ENCODE data around the gene RHBDF1.
A peak's percentile ranks its signal among the peaks of the same experiment; 100 is the strongest.

Gene RHBDF1

DNA sequence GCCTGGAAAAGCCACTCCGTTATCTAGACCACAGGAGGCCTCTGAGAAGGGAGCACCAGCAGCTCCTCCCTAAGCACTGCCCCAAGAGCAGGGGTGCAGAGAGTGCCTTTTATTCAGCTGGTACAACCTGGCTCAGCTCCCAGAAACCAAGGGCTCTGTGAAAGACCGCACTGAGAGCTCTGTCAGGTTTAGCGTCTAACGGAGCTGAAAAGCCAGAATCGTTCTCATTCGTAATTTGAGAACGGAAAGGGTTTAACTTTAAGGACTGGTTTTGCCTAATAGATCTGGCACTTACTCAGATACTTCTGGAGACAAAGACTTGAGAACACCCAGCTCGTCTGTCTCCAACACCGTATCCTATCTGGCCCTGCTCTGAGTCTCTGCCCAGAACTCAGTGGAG, 19.1 kb upstream of the RHBDF1 start:
- DNase-seq, result no peak

DNA sequence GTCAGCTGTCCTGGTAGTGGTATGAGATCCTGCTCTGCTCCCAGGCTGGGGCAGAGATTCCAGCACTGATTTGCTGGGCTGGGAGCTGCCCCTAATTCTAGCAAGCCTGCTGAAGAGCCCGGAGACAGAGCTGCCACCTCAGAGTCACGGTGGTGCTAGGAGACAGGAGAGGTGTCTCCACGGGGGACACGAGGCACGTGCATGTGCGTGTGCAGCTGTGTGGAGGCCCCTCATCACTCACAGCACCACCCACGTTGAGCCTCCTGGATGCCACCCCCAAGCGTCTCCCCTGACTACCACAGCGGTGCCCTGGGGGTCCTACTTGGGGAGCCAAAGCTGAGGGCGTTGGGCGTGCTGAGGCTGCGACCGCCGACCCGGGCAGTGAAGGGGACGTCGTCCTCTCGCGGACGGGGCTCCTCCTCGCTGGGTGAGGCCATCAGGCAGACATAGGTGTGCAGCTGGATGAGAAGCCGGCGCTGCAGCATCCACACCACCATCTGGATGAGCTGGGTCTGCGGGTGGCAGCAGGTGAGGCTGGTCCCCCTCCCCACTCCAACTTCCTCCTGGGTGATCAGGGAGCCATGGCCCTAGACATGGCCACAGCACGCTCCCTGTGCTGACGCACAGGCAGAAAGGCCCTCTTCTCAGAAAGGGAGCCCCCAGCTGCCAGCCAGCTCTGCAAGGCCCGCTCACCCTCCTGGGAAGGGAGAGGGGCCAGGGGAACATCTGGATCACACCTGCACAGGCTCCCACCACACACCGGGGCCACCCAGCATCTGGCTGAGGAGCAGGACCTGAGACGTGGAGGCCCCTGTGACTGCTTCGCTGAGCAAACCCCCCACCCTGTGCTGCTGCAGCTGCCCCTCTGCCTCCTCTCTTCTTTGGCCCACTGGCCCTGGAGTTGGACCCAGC, 17.2 kb upstream of the RHBDF1 start:
- no peak for DNase-seq

DNA sequence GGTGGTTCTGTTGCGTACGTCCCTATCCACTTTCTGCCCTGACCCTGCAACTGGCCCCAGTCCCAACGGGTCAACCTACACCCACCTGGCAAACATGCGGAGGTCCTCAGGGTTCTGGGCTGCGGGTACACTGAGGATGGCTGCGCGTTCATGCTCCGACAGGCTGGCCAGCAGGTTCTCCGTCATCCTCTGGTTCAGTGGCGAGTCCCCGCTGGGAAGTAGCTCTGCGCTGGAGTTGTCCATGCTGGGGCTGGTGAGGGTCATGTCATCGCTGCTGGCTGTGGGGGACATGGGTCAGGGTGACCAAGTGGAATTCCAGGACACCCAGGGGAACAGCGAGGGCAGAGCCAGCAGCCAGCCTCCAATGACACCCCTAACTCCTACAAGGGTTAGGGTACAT, 16.2 kb upstream of the RHBDF1 start:
- DNase-seq, result no peak

DNA sequence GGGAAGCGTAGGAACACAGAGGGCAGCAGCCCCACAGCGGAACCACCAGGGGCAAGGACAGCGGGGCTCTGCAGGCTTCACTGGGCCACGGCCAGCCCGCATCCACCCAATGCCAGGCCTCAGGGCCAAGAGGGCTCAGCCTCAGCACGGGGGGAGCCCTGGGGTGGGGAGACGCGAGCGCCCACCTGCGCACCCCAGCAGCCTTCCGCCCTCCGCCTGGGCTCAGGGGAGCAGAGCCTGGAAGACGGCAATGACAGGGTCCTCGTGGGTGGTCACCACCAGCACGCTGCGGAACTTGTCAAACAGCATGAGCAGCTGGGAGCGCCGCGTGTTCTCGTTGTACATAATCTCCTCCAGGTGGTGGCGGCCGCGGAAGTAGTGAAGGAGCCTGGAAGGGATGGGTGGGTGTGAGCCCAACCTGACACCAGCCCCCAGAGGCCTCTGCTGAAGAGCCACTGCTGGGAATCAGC, 14.1 kb upstream of the RHBDF1 start:
- DNase-seq, result no peak

DNA sequence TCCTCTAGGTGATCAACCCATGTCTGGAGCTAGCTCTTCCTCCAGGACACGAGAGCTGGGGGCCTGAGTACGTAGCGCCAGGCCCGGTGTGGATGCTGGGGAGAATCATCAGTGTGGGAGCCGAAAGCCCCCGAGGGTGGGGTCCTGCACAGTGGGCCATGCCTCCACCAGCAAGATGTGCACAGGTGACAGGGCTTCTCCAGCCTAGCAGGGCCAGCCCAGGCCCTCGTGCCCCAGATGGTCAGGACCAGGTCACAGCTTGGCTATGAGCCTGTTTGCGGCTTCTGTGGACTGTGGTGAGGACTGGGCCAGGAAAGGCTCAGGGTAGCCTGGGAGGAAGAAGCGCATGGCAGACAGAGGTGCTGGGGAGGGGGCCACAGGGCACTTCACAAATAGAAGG, 13.4 kb upstream of the RHBDF1 start:
- no peak for DNase-seq

DNA sequence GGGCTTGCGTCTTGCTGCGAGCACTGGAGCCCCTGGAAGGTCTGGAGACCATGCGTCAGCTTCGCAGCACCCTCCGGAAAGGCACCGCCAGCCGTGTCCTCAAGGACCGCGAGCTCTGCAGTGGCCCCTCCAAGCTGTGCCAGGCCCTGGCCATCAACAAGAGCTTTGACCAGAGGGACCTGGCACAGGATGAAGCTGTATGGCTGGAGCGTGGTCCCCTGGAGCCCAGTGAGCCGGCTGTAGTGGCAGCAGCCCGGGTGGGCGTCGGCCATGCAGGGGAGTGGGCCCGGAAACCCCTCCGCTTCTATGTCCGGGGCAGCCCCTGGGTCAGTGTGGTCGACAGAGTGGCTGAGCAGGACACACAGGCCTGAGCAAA, 13.0 kb upstream of the RHBDF1 start:
- DNase-seq, result no peak

DNA sequence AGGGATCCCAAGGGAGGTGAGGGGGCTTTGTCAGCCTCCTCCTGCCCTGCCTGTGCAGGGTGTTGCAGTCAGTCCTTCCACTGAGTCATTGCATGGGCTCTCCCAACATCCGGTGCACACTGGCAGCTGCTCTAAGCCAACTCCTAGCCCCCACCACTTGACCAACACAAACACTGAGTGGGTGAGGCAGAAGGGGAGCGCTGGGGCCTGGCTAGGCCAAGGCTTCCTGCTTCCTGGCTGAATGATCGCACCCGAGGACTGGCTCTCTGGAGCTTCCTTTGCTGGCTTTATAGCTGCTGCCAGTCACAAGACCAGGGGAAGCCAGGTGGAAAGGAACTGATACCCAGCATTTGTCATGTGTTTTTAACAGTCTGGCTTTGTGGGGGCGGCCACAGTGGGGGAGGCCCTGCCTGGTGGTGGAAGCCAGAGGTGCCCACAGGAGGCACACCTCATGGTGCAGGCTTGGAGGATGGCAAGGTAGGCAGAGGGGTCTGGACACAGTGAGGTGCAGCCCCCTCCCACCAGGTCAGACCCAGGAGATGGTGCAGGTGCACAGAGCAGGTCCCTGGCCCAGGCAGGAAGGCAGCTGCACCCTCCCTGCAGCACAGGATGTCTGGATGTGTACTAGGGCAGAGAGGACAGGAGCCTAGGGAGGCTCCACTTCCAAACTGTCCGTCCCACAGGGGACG, 12.4 kb upstream of the RHBDF1 start:
- peak; percentile 16 for DNase-seq

DNA sequence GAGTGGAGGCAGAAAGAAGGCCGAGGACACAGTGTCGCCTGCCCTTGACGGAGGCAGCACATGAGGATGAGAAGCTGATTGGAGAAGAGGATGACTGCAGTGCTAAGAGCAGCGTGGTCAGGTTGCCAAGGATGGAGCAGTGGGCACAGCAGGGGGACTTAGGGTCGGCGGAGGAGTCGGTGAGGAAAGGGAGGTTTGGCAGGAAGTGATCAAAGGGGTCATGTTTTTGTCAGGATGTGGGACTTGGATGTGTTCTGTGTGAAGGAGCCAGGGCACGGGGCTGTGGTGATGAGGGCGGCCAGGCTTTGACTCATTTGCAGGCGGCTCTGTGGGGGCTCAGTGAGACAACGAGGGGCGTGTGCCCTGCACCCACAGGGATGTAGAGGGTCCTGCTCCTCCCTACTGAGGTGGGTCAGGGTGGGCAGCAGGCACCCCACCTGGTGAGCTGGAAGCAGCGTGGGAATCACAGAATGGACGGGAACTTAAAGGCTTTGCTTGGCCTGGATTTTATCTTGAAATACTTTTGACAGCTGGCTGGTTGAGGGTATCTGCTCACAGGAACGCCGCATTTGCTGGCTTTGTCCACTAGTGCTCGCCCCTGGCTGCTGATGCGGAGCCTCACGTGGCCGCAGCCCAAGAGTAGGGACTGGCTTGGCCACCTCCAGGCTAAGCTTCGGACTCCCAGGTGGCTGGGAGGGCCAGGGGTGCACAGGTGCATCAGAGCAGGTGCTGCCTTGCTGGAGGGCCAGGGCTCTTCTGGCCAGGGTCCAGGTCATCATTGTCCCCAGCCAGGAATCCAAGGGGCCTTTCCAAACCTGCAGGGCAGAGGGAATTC, 11.6 kb upstream of the RHBDF1 start:
- no peak for DNase-seq

DNA sequence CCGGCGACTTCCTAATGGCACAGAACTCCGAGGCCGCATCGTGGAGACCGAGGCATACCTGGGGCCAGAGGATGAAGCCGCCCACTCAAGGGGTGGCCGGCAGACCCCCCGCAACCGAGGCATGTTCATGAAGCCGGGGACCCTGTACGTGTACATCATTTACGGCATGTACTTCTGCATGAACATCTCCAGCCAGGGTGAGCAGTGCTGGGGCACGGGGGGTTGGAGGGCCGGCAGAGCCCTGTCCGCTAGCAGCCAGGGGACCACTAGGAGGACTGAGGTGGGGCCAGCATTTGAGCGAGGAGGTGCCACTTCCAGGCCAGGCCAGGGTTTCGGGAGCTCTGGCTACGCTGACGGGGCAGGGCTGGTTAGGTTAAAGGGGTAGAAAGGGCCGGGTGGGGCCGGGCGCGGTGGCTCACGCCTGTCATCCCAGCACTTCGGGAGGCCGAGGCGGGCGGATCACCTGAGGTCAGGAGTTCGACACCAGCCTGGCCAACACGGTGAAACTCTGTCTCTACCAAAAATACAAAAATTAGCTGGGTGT, 10.7 kb upstream of the RHBDF1 start:
- no peak for DNase-seq

DNA sequence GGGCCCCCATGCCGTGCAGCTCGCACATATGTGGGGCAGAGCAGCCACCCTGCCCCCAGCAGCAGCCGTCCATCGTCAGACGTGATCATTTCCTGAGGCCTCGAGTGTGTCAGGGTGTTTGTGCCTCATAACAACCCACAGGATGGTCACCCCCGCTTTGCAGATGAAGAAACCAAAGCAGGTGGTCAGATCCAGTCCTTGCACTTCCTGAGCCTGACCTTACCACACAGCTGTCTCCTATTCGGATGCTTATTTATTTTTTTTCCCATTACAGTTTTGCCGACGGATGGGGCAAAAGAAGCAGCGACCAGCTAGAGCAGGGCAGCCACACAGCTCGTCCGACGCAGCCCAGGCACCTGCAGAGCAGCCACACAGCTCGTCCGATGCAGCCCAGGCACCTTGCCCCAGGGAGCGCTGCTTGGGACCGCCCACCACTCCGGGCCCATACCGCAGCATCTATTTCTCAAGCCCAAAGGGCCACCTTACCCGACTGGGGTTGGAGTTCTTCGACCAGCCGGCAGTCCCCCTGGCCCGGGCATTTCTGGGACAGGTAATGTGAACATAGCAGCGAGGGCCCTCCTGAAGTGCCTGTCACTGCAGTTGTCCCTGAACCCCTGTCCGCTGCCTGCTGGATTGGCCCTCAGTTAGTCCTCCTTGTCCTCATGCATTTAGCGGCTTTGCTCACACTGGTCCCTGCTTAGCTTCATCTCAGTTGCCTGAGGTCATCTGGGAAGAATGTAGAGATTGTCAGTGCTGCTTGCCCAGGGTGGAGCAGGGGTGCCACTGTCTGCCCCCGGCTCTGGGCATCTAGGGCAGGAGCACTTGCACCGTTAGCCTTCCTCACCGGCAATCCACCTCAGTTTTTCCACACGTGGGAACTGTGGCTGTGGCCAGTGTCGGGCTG, 7.0 kb upstream of the RHBDF1 start:
- no peak for DNase-seq

DNA sequence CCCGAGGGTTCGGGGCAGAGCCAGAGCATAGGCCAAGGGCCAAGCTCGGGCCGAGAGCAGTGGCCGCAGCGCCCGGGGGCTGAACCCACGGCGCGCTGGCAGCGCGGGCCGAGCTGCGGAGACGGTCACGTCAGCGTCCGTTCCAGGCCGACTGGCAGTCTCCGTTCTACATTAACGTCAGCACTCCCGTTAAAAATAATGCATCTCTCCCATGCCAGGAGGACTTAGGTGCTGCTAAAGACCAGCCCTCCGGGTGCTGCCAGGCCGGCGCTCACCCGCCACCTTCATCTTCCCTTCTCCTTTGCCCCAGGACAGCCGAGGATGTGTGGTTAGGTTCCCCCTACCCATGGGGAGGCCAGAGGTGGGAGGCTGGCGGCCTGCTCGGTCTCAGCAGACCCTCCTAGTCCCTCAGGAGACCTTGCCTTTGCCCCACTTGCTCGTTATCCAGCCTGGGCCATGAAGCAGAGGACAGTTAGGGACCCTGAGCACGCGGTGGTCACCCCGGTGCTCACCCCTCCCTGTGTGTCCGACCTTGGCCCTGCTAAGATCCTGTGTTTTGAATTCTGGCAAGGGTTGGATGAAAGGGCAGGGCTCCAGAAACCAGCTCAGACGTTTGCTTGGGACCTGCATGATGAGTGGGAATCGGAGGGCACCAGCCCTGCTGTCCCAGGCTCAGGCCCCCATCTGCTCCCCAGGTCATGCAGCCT, 6.2 kb upstream of the RHBDF1 start:
- DNase-seq, result no peak

DNA sequence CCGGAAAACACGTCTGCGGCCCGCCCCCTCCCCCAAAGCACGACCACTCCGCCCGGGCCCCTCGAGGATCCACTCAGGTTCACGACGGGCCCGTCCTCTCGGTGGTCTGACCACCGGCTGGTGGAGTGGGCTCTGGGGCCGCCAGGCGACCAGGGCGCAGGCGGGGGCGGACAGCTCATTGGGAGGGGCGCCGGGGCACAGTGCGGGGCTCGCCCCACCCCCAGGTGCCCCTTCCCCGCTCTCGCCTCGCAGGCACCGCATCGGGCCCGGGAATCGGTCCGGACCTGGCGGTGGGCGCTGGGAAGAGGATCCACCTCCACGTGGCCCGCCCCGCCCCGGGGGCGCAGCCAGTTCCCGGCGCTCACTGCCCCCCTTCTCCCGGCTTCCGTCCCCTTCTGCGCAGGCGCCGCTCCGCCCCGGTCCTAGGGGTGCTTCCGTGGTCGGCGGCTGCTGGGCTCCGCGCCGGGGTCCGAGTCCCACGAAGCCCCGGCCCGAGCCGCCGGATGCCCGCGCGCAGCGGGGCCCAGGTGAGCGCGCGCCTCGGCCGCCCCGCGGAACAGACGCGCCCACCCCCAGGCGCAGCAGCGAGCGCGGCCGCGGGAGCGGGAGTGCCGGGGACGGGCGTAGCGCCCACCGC, 5.5 kb upstream of the RHBDF1 start, which contains the start of gene MPG:
TSS of gene MPG (plus strand) at position 419 of the 637 bp plus-strand sequence. CDS start at position 504, 85 bp downstream.
- peak; percentile 83 for DNase-seq

DNA sequence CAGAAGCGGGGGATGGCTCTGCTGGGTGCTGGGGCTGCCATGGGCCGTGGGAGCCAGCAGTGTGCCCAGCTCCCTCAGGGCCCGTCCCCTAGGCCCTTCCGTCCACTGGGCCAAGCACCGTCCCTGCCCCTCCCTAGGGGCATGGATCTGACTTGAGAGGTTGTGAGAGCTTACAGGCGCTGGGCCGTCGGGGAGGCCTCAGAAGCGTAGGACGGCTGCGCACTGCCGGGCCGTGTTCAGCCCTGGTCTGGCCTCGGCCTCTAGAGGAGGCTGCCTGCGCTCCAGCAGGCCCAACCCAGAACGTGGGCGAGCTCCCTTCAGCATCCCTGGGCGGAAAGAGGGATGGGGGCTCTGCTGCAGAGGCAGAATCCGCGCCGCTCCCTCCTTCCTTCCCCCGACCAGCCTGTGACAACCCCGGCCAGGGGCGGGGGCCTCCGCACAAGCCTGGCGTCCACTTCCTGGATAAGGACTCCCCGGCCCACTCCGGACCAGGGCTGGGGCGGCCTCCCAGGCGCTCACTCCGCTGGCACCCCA, 4.9 kb upstream of the RHBDF1 start:
- peak; percentile 27 for DNase-seq

DNA sequence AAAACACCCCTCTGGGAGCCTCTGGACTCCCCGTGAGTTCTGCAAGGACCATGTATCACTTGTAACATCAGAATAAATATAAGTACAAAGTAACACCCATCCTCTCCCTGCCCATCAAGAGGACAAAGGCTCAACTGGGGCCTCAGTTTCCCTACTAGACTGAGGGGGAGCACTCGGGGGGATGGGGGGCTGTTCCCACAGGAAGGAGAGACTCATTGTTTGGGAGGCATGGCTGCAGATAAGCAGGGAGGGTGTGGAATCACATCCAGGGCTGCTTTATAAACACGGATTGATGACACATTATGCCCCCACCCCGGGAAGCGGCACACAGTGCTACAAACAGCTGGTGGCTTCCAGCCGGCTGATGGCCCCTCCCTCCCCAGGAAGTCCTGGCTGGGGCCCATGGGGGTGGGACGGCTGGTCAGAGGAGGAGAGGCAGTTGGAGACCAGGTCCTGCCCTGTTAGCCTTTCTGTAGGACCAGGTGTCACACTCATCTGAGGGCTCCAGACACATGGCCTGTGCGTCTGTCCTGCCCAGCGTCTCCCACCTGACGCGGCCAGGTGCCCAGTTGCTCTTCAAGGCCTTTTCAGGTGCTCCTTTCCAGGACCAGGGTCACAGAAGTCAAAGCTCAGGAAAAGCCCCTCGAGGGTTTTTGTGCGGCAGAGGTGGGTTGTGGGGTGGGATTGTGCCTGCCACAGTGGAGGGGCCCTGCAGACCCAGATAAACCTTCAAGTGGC, 4.3 kb upstream of the RHBDF1 start:
- no peak for DNase-seq

DNA sequence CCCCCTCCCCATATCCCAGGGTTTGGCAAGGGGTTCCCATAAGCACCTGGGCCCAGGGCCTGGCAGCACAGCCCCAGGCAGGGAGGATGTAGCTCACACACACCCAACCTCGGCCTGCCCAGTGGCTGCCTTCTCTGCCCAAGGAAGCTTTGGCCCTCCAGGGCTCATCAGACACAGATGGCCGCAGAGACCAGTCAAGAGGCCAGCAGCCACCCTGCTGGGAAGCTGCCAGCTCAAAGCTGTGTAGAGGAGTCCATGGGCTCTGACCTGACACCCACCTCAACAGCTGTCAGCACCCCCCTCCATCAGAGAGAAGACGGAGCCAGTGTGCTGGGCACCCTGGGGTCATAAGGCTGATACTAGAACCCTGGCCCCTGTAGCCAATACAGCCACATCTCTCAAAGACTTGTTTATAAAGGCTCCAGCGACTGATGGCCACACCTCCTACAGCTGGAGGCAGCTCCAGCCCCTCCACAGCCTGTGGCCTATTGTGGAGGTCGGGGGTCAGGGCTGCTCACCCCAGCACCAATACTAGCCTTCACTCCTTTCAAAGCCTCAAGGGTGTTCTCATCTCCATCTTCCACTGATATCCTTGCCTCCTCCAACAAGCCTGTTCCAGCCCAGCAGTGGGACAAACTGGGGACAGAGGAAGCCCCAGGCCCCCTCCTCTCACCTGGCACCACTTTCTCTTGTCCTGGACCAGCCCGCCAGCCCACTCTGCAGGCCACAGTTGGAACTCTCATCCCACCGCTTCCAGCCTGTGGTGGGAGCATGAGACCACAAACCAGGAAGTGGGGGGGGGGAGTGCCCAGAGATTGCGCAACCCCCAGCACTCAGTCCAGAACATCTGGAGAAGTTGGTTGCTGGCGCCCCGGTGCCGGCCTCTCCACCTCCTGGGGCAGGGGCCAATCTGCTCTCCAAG, 3.4 kb upstream of the RHBDF1 start:
- no peak for DNase-seq

DNA sequence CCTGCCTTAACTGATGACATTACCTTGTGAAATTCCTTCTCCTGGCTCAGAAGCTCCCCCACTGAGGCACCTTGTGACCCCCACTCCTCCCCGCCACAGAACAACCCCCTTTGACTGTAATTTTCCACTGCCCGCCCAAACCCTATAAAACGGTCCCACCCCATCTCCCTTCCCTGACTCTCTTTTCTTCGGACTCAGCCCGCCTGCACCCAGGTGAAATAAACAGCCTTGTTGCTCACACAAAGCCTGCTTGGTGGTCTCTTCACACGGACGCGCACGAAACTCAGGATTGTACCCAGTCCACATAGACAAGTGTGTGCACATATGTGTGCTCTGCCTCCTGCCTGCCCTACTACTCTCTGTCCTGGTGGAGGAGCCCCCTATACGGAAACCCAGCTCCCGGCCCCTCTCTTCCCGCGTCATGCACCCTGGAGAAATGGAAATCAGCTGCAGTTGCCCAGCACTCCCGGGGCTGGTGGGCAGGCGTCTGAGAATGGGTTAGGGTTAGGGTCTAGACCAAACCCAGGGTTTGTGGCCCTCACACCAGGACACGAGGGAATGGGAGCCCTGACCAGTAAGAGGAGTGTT, 2.4 kb upstream of the RHBDF1 start:
- no peak for DNase-seq

DNA sequence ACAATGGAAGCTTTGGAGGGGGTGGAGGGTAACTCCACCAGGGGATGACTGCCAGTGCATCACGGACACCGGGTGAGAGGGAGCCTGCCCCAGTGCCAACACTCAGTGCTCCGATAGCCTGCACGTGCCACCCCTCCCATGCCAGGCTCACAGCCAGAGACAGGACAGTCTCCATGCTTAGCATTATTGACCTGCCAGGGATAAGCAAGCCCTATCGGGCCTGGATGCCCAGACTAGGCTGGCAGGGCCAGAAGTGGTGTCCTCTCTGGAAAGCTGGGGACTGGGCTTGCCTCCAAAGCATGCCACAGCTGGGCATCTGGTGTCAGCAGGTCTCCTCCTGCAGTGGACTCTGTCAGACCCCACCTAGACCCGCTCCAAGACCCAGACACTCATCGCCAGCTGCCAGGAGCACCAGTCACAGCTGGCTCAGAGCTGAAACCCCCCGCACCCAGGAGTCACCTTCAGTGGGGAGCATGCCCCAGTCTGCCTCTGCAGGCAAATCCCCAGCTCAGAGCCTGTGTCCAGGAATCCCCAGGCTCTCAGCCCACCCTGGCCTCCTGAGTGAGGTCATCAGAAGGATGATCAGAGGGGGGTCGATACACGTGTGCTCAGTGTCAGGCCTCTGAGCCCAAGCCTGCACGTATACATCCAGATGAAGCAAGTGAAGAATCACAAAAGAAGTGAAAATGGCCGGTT, 1.8 kb upstream of the RHBDF1 start:
- DNase-seq, result no peak
